ENCODE results near the gene AGMAT. TPM values are rescaled to one million over a fixed set of nuclear protein-coding genes. Genes with fewer than 3 reads are reported as not detected.

The AGMAT gene
- total and polyA plus RNA-seq, 9 of the 15 experiments (the other 6 are each of a cell fraction or from before 2014, with no cell fraction given): not detected

GRCh38 chr1:15617173-15618076 lies 32.6 kb upstream of the AGMAT start, which contains the start of gene DDI2 (continued):
- no peak for TF ChIP-seq ARHGAP35 (IDR thresholded peaks at IDR 0.05; ENCODE audit: partially characterized antibody)
- no peak for TF ChIP-seq FOXJ2 (tag; IDR thresholded peaks at IDR 0.05)
- no peak for TF ChIP-seq NFRKB (IDR thresholded peaks at IDR 0.05; ENCODE audit: low read depth)
- no peak for TF ChIP-seq PATZ1 (CRISPR knock-in tag; IDR thresholded peaks at IDR 0.05; ENCODE audit: borderline replicate concordance)
- no peak for TF ChIP-seq ZNF347 (CRISPR knock-in tag; IDR thresholded peaks at IDR 0.05; ENCODE audit: low read depth)
- TF ChIP-seq CUX1 (CRISPR knock-in tag; IDR thresholded peaks at IDR 0.05): no peak
- TF ChIP-seq HDAC1 (IDR thresholded peaks at IDR 0.05): peak in 1 of 2 experiments; percentile 86; a peak in 2 of 4 replicates
- peak; percentile 94 for TF ChIP-seq RBBP5 (IDR thresholded peaks at IDR 0.05; ENCODE audit: borderline replicate concordance, insufficient read depth, low read length, poor library complexity, severe bottlenecking)
- TF ChIP-seq TOE1 (IDR thresholded peaks at IDR 0.05; ENCODE audit: borderline replicate concordance): no peak
- TF ChIP-seq TOE1 (CRISPR knock-in tag; IDR thresholded peaks at IDR 0.05; ENCODE audit: borderline replicate concordance, low read depth): no peak
- TF ChIP-seq HDAC2 (IDR thresholded peaks at IDR 0.05): peak; percentile 90; the same call in 1 of the 2 replicates
- TF ChIP-seq ZFX (CRISPR knock-in tag; IDR thresholded peaks at IDR 0.05): peak; percentile 84
- TF ChIP-seq MTA1 (IDR thresholded peaks at IDR 0.05; ENCODE audit: borderline replicate concordance): peak; percentile 61; the same call in 1 of the 2 replicates
- TF ChIP-seq ZNF408 (CRISPR knock-in tag; IDR thresholded peaks at IDR 0.05; ENCODE audit: low read depth): no peak
- TF ChIP-seq GATAD2A (IDR thresholded peaks at IDR 0.05): 0 out of 2 replicates have a peak, but pooled peaks have one; percentile 8
- no peak for TF ChIP-seq ID3 (CRISPR knock-in tag; IDR thresholded peaks at IDR 0.05)
- TF ChIP-seq ID3 (tag; IDR thresholded peaks at IDR 0.05): peak; percentile 92
- TF ChIP-seq SP1 (CRISPR knock-in tag; IDR thresholded peaks at IDR 0.05): peak; percentile 71
- peak; percentile 97 for TF ChIP-seq CTBP1 (IDR thresholded peaks at IDR 0.05; ENCODE audit: borderline replicate concordance)
- no peak for TF ChIP-seq TCF7 (IDR thresholded peaks at IDR 0.05; ENCODE audit: borderline replicate concordance)
- peak; percentile 98 for TF ChIP-seq HMGN3 (IDR thresholded peaks at IDR 0.05; ENCODE audit: borderline replicate concordance, extremely low read depth, insufficient read length, low read depth, low read length)

Measured in K562 (cell line).